A549 (cell line): ENCODE data around the gene INTS7.

Source experiments
- CEBPB ChIP-seq, 2 experiments: fragments of >200 bp in 1 of 2; sonication (Bioruptor Twin) in 1 of 2; formaldehyde crosslinking in 1 of 2; IDR thresholded peaks; 2 replicates each; pipeline ENCODE4 v1.6.1; 2012 to 2016
- CTCF ChIP-seq: fragments of >200 bp; sonication (Bioruptor Twin); formaldehyde crosslinking; IDR thresholded peaks from 3 replicates; pipeline ENCODE4 v1.5.1; 2016
- EP300 ChIP-seq, 2 experiments: fragments of >200 bp; sonication (Bioruptor Twin); formaldehyde crosslinking; IDR thresholded peaks; 2 replicates in 1 of 2; 3 replicates in 1 of 2; pipeline ENCODE4 v1.6.1; 2016 to 2017
- ESRRA ChIP-seq: fragments of 150-350 bp; IDR thresholded peaks from 2 replicates; pipeline ENCODE4 v1.6.1; 2014; ENCODE audit warnings: mild to moderate bottlenecking, low read length, borderline replicate concordance
- JUN ChIP-seq, 2 experiments: fragments of >200 bp; sonication (Bioruptor Twin); formaldehyde crosslinking; IDR thresholded peaks; 2 replicates in 1 of 2; 3 replicates in 1 of 2; pipeline ENCODE4 v1.6.1; 2016 to 2017
- MAX ChIP-seq: IDR thresholded peaks from 2 replicates; pipeline ENCODE4 v1.6.1; 2012
- MYC ChIP-seq: IDR thresholded peaks from 2 replicates; pipeline ENCODE4 v1.6.1; 2012; ENCODE audit warnings: mild to moderate bottlenecking, inconsistent platforms, low read length, improper control_type of control experiment, borderline replicate concordance
- REST ChIP-seq: fragments of 200-600 bp; sonication (generic); IDR thresholded peaks from 2 replicates; pipeline ENCODE4 v1.6.1; 2016; ENCODE audit warnings: antibody characterized with exemption, mild to moderate bottlenecking, moderate library complexity
- USF2 ChIP-seq: fragments of 450-650 bp; IDR thresholded peaks from 2 replicates; pipeline ENCODE4 v1.6.1; 2014; ENCODE audit warnings: antibody characterized with exemption
- ZSCAN20 ChIP-seq: fragments of 250-450 bp; sonication (Bioruptor Pico); IDR thresholded peaks from 2 replicates; pipeline ENCODE4 v1.8.0; 2022; ENCODE audit warnings: mild to moderate bottlenecking, moderate library complexity

- TF ChIP-seq ESRRA (no peak), CTCF (no peak), CEBPB (IDR thresholded peaks at IDR 0.05) (no peak), EP300 (IDR thresholded peaks at IDR 0.05) (no peak), MYC (no peak), JUN (IDR thresholded peaks at IDR 0.05) (no peak), MAX (no peak), ZSCAN20 (no peak), USF2 (no peak), REST (no peak)
These were observed 39.0 kb upstream of the INTS7 start for GRCh38 chr1:212074313-212074712.
